GM21390 (cell line): Measurements from ENCODE around the gene GMPPB.

Experiments used
- ATAC-seq: cut with Tn5 transposase; IDR thresholded peaks from one replicate; pipeline ENCODE4 v1.9.1; 2021; ENCODE audit not compliant: unreplicated experiment

GMPPB gene

DNA sequence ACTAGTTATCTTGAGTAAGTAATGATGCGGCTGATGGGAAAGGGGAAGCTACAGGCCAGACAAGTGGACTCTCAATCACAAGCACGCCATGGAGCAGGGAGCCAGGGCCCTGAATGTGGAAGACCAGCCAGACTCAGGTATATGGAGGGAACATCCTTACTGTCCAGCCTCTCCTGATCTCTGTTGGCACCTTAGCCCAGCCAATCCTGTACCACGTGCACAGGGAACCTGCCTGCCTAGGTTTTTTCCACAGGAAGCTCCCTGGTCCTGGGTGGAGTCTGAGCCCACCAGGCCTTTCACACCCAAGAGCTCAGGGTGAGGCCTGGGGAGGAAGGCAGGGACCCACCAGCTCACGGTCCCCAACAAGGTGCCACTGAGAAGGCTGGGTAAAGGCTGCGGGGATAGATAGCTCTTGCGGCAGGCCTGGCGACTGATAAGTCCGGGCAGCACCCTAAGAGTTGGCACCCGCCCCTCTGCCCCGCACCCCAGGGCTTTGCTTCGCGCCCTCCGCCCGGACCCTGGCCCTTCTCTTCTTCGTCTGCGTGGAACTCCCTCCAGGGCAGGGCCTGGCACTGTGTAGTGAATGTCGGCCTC, 50.5 kb downstream of the GMPPB start:
- ATAC-seq: peak; percentile 5

DNA sequence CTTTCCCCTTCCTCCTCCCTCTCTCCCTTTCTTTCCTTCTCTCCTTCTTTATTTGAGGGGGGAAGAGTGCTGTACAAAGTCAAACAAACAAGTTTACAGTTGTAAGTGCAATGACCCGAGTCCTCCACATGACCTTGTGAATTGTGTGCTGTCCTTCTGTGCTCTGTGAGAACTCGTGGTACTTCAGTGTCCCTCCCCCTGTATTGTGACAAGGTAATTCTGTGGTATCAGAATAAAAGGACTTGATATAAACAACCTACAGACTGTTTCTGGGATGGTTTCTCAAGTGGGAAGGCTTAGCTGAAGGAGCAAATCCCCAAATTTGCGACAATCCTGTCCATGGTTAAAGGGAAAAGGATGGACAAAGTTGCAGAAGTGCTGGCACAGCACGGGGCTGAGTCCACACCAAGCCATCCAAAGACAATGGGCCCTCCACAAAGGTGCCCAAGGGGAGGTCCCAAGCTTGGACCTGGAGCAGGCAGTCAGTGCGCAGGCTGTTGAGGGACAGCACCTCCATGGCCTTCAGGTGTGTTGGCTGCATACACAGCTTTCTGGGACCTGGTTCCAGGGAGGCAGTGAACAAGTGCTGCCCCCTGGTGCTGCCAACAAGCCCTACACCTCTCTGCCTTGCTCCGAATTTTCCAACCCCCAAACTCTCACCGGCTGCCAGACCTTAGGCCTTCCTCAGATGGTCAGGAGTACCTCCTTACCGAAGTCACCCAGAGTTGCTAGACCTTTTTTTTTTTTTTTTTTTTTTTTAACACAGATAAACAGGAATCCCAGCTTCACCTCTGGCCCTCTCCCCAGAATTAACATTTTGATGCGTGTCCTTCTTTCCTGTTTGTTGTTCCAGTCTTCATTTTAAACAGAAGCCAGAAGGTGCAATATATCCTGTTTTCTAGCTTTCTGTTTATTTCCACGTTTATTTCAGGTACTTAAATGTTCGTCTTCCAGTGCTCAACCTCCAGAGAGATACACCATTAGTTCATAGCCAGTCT, 52.2 kb downstream of the GMPPB start:
- ATAC-seq: no peak

DNA sequence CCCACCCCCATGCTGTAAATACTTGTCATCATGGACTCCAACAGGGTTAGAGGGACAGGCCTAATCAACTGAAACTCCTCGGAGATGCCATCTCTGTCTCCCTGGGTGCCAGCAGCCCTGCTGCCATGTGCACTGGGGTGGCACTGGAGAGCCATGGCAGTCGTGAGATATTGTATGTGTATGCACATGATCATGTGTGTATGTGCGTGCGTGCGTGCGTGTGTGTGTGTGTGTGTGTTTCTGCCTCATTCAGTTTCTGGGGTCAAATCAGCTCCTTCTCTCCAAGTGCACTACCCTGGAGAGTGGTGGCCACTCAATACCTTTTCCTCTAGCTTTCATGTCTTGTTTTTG, 52.8 kb downstream of the GMPPB start:
- ATAC-seq: no peak
